Mesodermal cell (in vitro differentiated cells): Measurements from ENCODE around the gene CNTD1.
A peak's percentile ranks its signal among the peaks of the same experiment; 100 is the strongest.

Source experiments
- H3K27ac ChIP-seq: 2 replicates; pipeline ENCODE4 v1.7.0; 2013; ENCODE audit warnings: mild to moderate bottlenecking, low read depth, low read length, moderate library complexity; ENCODE audit not compliant: severe bottlenecking
- H3K36me3 ChIP-seq: 2 replicates; pipeline ENCODE4 v1.7.1; 2013; ENCODE audit warnings: mild to moderate bottlenecking, low read length, moderate library complexity; ENCODE audit not compliant: control insufficient read depth, insufficient read depth
- H3K4me1 ChIP-seq: one replicate; pipeline ENCODE4 v1.7.1; 2013; ENCODE audit warnings: mild to moderate bottlenecking, low read length; ENCODE audit not compliant: insufficient read depth, control insufficient read depth, poor library complexity, severe bottlenecking
- H3K4me3 ChIP-seq: 2 replicates; pipeline ENCODE4 v1.7.0; 2013; ENCODE audit warnings: low read length, control low read depth, mild to moderate bottlenecking; ENCODE audit not compliant: insufficient read depth, poor library complexity, severe bottlenecking; ENCODE audit errors: extremely low read depth
- H3K9me3 ChIP-seq: 2 replicates; pipeline ENCODE4 v1.7.1; 2013; ENCODE audit warnings: mild to moderate bottlenecking, low read length, moderate library complexity; ENCODE audit not compliant: control insufficient read depth
- WGBS, 2 experiments: methylation state at CpG; one replicate each; pipeline ENCODE4 v1.1.5; 2013; ENCODE audit warnings: missing lambda C conversion rate in 2 of 2; ENCODE audit not compliant: insufficient coverage in 2 of 2; 5-methylcytosine and 5-hydroxymethylcytosine counted together

Gene CNTD1

GRCh38 chr17:42817866-42818265 is 19.2 kb downstream of the CNTD1 start:
- WGBS, 2 experiments = 88% methylated on average over 1 of the region's 1 CpG
- Histone ChIP-seq H3K27ac (no peak overlapping the region), H3K36me3 (peaks cover 94% of the 10 kb centered on the region)

GRCh38 chr17:42818379-42818778 is 19.7 kb downstream of the CNTD1 start:
- 90 to 96% methylated on average over 5 of the region's 5 CpGs for WGBS, 2 experiments
- no peaks in the 10 kb centered on the region for H3K9me3 ChIP-seq
- no peak overlapping the region for H3K27ac ChIP-seq
- peaks cover 92% of the 10 kb centered on the region for H3K36me3 ChIP-seq
- no peak overlapping the region for H3K4me3 ChIP-seq
- H3K4me1 ChIP-seq = peaks cover 10% of the 10 kb centered on the region

More at GRCh38 chr17:42817866-42818265, 19.2 kb downstream of the CNTD1 start:
- Histone ChIP-seq H3K4me1 (peaks cover 7% of the 10 kb centered on the region), H3K9me3 (no peaks in the 10 kb centered on the region), H3K4me3 (no peak overlapping the region)

GRCh38 chr17:42819939-42820535 is 21.4 kb downstream of the CNTD1 start:
- Histone ChIP-seq H3K4me1 (peaks cover 10% of the 10 kb centered on the region), H3K9me3 (no peaks in the 10 kb centered on the region), H3K27ac (no peak overlapping the region), H3K36me3 (peaks cover 75% of the 10 kb centered on the region), H3K4me3 (no peak overlapping the region)
- WGBS, 2 experiments = 0 to 13% methylated on average over 1 of the region's 2 CpGs

- WGBS, 2 experiments = 86 to 100% methylated on average over 1 to 3 of the region's 7 CpGs
Observed at GRCh38 chr17:42821176-42821575, 22.5 kb downstream of the CNTD1 start.

GRCh38 chr17:42827472-42827871 is 28.8 kb downstream of the CNTD1 start:
- WGBS, 2 experiments = no CpG with 5 or more reads among the region's 1 CpG

More at GRCh38 chr17:42821176-42821575, 22.5 kb downstream of the CNTD1 start:
- no peak overlapping the region for H3K27ac ChIP-seq
- H3K36me3 ChIP-seq = peaks cover 64% of the 10 kb centered on the region
- H3K4me1 ChIP-seq = peaks cover 10% of the 10 kb centered on the region
- H3K4me3 ChIP-seq = no peak overlapping the region
- H3K9me3 ChIP-seq = no peaks in the 10 kb centered on the region

GRCh38 chr17:42830971-42831370 is 32.3 kb downstream of the CNTD1 start:
- H3K27ac ChIP-seq = no peak overlapping the region
- H3K9me3 ChIP-seq = no peaks in the 10 kb centered on the region
- H3K36me3 ChIP-seq = peaks cover 16% of the 10 kb centered on the region
- no peak overlapping the region for H3K4me3 ChIP-seq
- H3K4me1 ChIP-seq = peaks cover 3% of the 10 kb centered on the region

More at GRCh38 chr17:42827472-42827871, 28.8 kb downstream of the CNTD1 start:
- Histone ChIP-seq H3K9me3 (no peaks in the 10 kb centered on the region), H3K4me1 (peaks cover 7% of the 10 kb centered on the region), H3K4me3 (no peak overlapping the region), H3K36me3 (peaks cover 3% of the 10 kb centered on the region), H3K27ac (no peak overlapping the region)

- H3K4me1 ChIP-seq = peaks cover 3% of the 10 kb centered on the region
- H3K9me3 ChIP-seq = no peaks in the 10 kb centered on the region
- WGBS, 2 experiments = 65 to 70% methylated on average over 7 of the region's 9 CpGs
- H3K27ac ChIP-seq = peak overlapping the region; percentile 85
- H3K36me3 ChIP-seq = peaks cover 29% of the 10 kb centered on the region
- peak overlapping the region; percentile 97 for H3K4me3 ChIP-seq
Observed at GRCh38 chr17:42832213-42832933, 33.7 kb downstream of the CNTD1 start.

GRCh38 chr17:42832934-42833766 is 34.5 kb downstream of the CNTD1 start, which contains the start of gene PSME3:
TSS of gene PSME3 (plus strand) at chr17:42833397. CDS start at chr17:42833632, 235 bp downstream.
- peaks cover 3% of the 10 kb centered on the region for H3K4me1 ChIP-seq
- WGBS, 2 experiments = 1% methylated on average over 54 to 65 of the region's 71 CpGs
- peak within 1 kb of the TSS; percentile 97 for H3K4me3 ChIP-seq
- H3K27ac ChIP-seq = peak within 1 kb of the TSS; percentile 85
- H3K36me3 ChIP-seq = peaks cover 37% of the 10 kb centered on the region
- H3K9me3 ChIP-seq = no peaks in the 10 kb centered on the region

GRCh38 chr17:42833767-42834422 is 35.2 kb downstream of the CNTD1 start:
- H3K9me3 ChIP-seq = no peaks in the 10 kb centered on the region
- peaks cover 44% of the 10 kb centered on the region for H3K36me3 ChIP-seq
- H3K4me3 ChIP-seq = peak overlapping the region; percentile 97
- 1 to 15% methylated on average over 9 to 16 of the region's 18 CpGs for WGBS, 2 experiments
- peaks cover 3% of the 10 kb centered on the region for H3K4me1 ChIP-seq
- H3K27ac ChIP-seq = peak overlapping the region; percentile 85

- Histone ChIP-seq H3K27ac (no peak overlapping the region), H3K4me3 (no peak overlapping the region), H3K36me3 (peaks cover 62% of the 10 kb centered on the region), H3K9me3 (no peaks in the 10 kb centered on the region), H3K4me1 (peaks cover 3% of the 10 kb centered on the region)
- WGBS, 2 experiments = 92% methylated on average over 4 to 5 of the region's 6 CpGs
Observed at GRCh38 chr17:42835732-42836131, 37.1 kb downstream of the CNTD1 start.
